Suprapubic skin (tissue), 4 donors: ENCODE measurements around the gene C20orf202. TPM values are rescaled to one million over a fixed set of nuclear protein-coding genes. Genes with fewer than 3 reads are reported as not detected.
"Not testable (repeated sequence)": the region's sequence is repeated elsewhere in the genome, so short reads cannot be mapped to it uniquely, and the experiment has no call there.

ENCODE experiments used
- DNase-seq, 2 donors: peaks; one replicate each; pipeline ENCODE4 v3.0.0-alpha.2; 2019; ENCODE audit warnings: low spot score in 2 of 2
- H3K27ac ChIP-seq: fragments of 200-600 bp; sonication (generic); one replicate; pipeline ENCODE4 v1.5.1; 2019
- H3K27me3 ChIP-seq: fragments of 200-600 bp; sonication (generic); one replicate; pipeline ENCODE4 v1.5.1; 2019
- H3K36me3 ChIP-seq: fragments of 200-600 bp; sonication (generic); one replicate; pipeline ENCODE4 v1.5.1; 2019
- H3K4me1 ChIP-seq: fragments of 200-600 bp; sonication (generic); one replicate; pipeline ENCODE4 v1.5.1; 2019
- H3K4me3 ChIP-seq: fragments of 200-600 bp; sonication (generic); one replicate; pipeline ENCODE4 v1.5.1; 2019; ENCODE audit warnings: mild to moderate bottlenecking
- H3K9me3 ChIP-seq: fragments of 200-600 bp; sonication (generic); one replicate; pipeline ENCODE4 v1.5.1; 2019
- EP300 ChIP-seq: sonication (generic); formaldehyde crosslinking; IDR thresholded peaks from one replicate; pipeline ENCODE4 v1.6.1; 2017; ENCODE audit warnings: antibody characterized with exemption
- POLR2A ChIP-seq, 2 donors: fragments of 450-650 bp; IDR thresholded peaks; one replicate each; pipeline ENCODE4 v1.6.1; 2017; ENCODE audit warnings: antibody characterized with exemption in 2 of 2, mild to moderate bottlenecking in 2 of 2, moderate library complexity in 2 of 2
- POLR2AphosphoS5 ChIP-seq, 3 donors: sonication (generic); formaldehyde crosslinking; IDR thresholded peaks; one replicate each; pipeline ENCODE4 v1.6.1; 2017; ENCODE audit warnings: antibody characterized with exemption in 3 of 3
- WGBS: methylation state at CpG from one replicate; pipeline ENCODE4 v1.1.5; 2018; 5-methylcytosine and 5-hydroxymethylcytosine counted together
- total RNA-seq, 4 donors: library from RNA; depleted of rRNA; stranded (reverse); fragments of >200 nt; gene quantifications; one replicate each; pipeline ENCODE4 v1.1.0, GENCODE V29; 2016
- TF ChIP-seq, protein P1 (sequence below), 2 donors: fragments of 200-600 bp in 1 of 2; fragments of 450-650 bp in 1 of 2; sonication (generic) in 1 of 2; IDR thresholded peaks; one replicate each; pipeline ENCODE4 v1.5.1; 2016 to 2019; ENCODE audit warnings: antibody characterized with exemption in 2 of 2, mild to moderate bottlenecking in 1 of 2, moderate library complexity in 1 of 2

C20orf202 gene
- total RNA-seq, 4 donors from 2014 or later = 0.89 to 0.97 TPM; not detected in 2

DNA sequence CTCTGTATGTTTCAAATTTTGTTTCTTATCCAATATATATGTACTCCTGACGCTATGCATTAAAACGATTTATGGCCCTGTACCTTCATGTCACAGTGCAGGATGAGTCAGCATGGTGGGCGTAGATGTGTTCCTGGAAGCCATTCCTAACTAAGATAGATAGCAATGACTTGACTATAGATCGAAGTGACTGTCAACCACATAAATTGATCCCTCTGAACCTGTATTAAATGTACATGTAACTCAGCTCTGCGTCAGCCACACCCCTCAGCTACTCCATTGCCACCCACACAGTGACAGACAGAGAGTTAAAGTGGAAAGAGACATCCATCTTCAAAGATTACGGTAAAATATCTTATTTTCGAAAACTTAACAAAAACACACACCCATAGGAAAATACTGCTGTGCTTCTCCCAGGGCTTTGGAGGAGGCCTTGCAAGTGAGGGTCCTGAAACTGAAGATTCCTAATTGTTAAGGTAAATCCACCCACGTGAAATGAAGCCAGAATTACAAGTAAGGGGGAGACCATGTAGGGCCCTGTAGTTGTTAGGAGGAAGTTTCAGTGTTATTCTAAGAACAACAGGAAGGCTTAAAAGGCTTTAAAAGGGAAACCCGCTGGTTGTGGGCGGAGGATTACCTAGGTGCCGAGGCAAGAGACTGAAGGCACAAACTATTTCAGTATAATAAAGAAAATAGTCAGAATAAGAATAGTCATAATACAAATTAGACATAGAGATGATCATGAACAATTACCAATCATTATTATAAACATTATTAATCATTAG is 12.3 kb downstream of the C20orf202 start:
- Histone ChIP-seq H3K4me3 (no peak overlapping the region), H3K9me3 (no peaks in the 10 kb centered on the region), H3K27me3 (peaks cover 13% of the 10 kb centered on the region), H3K4me1 (peaks cover 7% of the 10 kb centered on the region), H3K27ac (no peak overlapping the region), H3K36me3 (no peaks in the 10 kb centered on the region)
- TF ChIP-seq EP300 = no peak
- TF ChIP-seq POLR2AphosphoS5 (IDR thresholded peaks at IDR 0.05) = no peak
- no peak for TF ChIP-seq POLR2A (IDR thresholded peaks at IDR 0.05)
- TF ChIP-seq, protein P1, sequence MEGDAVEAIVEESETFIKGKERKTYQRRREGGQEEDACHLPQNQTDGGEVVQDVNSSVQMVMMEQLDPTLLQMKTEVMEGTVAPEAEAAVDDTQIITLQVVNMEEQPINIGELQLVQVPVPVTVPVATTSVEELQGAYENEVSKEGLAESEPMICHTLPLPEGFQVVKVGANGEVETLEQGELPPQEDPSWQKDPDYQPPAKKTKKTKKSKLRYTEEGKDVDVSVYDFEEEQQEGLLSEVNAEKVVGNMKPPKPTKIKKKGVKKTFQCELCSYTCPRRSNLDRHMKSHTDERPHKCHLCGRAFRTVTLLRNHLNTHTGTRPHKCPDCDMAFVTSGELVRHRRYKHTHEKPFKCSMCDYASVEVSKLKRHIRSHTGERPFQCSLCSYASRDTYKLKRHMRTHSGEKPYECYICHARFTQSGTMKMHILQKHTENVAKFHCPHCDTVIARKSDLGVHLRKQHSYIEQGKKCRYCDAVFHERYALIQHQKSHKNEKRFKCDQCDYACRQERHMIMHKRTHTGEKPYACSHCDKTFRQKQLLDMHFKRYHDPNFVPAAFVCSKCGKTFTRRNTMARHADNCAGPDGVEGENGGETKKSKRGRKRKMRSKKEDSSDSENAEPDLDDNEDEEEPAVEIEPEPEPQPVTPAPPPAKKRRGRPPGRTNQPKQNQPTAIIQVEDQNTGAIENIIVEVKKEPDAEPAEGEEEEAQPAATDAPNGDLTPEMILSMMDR (IDR thresholded peaks at IDR 0.05) = no peak
- WGBS = 71% methylated on average over 11 of the region's 11 CpGs
- no peak for DNase-seq

DNA sequence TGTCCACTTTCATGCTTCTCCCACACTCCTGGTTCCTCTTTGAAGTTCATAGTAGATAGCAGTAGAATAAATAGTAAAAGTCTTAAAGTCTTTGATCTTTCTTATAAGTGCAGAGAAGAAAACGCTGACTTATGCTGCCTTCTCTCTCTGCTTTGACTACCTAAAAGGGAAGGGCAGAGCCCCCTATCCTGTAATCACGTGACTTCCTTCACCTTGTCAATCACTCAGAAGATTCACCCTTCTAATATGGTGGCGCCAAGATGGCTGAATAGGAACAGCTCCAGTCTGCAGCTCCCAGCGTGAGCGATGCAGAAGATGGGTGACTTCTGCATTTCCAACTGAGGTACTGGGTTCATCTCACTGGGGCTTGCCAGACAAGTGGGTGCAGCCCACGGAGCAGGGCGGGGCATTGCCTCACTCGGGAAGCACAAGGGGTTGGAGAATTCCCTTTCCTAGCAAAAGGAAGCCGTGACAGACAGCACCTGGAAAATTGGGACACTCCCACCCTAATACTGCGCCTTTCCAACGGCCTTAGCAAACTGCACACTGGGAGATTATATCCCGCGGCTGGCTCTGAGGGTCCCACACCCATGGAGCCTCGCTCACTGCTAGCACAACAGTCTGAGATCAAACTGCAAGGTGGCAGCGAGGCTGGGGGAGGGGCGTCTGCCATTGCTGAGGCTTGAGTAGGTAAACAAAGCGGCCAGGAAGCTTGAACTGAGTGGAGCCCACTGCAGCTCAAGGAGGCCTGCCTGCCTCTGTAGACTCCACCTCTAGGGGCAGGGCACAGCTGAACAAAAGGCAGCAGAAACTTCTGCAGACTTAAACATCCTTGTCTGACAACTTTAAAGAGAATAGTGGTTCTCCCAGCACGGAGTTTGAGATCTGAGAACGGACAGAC is 13.5 kb downstream of the C20orf202 start:
- not testable (repeated sequence) for H3K9me3 ChIP-seq, H3K4me1 ChIP-seq, DNase-seq, H3K36me3 ChIP-seq, H3K4me3 ChIP-seq, H3K27ac ChIP-seq
- 77% methylated on average over 14 of the region's 19 CpGs for WGBS
- H3K27me3 ChIP-seq = peaks cover 13% of the 10 kb centered on the region

DNA sequence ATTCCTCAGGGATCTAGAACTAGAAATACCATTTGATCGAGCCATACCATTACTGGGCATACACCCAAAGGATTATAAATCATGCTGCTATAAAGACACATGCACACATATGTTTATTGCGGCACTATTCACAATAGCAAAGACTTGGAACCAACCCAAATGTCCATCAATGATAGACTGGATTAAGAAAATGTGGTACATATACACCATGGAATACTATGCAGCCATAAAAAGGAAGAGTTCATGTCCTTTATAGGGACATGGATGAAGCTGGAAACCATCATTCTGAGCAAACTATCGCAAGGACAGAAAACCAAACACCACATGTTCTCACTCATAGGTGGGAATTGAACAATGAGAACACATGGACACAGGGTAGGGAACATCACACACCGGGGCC is 19.5 kb downstream of the C20orf202 start:
- H3K4me1 ChIP-seq = peaks cover 18% of the 10 kb centered on the region
- not testable (repeated sequence) for DNase-seq, H3K4me3 ChIP-seq, H3K9me3 ChIP-seq, H3K27ac ChIP-seq, H3K36me3 ChIP-seq
- WGBS = 70% methylated on average over 4 of the region's 4 CpGs
- peaks cover 17% of the 10 kb centered on the region for H3K27me3 ChIP-seq

DNA sequence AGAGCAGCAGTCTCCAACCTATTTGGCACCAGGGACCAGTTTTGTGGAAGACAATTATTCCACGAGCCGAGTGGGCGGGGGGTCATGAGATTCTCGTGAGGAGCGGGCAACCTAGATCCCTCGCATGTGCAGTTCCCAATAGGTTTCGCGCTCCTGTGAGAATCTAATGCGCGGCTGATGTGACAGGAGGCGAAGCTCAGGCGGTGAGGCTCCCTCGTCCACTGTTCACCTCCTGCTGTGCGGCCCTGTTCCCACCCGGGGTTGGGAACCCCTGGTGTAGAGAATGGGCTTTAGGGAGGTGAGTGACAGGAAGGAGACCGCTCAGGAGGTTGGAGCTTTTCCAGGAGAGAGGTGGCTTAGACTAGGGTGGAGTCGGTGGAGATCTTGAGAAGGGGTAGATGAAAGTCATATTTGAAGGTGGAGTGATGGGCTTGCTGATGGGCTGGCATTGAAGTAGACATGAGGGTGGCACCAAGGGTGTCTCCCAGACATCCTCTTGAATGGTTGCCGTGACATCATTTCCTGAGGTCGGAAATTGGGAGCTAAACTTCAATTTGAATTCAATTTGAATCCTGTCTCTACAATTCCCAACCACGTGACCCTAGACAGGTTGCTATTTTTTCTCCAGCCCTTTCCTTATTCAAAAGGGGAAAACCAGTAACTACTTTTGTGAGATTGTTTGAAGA is 21.1 kb downstream of the C20orf202 start:
- H3K27me3 ChIP-seq = peaks cover 33% of the 10 kb centered on the region
- WGBS = 83% methylated on average over 20 of the region's 20 CpGs
- H3K27ac ChIP-seq = no peak overlapping the region
- H3K9me3 ChIP-seq = no peaks in the 10 kb centered on the region
- H3K36me3 ChIP-seq = no peaks in the 10 kb centered on the region
- TF ChIP-seq POLR2A (IDR thresholded peaks at IDR 0.05) (no peak), EP300 (no peak), POLR2AphosphoS5 (IDR thresholded peaks at IDR 0.05) (no peak)
- TF ChIP-seq, protein P1 (IDR thresholded peaks at IDR 0.05) = no peak
- no peak for DNase-seq
- no peak overlapping the region for H3K4me3 ChIP-seq
- peaks cover 18% of the 10 kb centered on the region for H3K4me1 ChIP-seq

DNA sequence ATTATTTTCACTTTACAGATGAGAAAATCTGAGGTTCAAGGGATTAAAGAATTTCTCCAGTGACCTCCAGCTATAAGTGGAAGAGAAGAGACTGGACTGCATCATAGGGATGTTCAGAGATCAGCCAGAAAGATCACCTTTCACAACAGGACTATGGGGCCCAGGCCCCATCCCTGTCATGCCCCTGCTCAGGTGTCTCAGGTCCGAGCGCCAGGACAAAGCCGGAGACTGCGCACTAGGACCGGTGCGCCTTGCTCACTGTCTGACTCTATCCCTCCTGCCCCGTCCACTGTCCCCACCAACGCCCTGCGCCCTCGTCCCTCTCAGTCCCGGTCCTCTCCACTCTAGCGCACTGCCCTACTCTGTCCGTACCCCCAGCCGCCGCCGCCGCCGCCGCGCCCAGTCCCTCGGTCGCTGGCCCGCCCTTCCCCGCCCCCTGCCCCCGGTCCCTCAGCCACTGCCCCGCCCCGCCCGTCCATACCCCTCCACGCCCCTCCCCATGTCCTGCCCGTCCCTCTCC is 22.1 kb downstream of the C20orf202 start:
- Histone ChIP-seq H3K27ac (no peak overlapping the region), H3K27me3 (peaks cover 43% of the 10 kb centered on the region), H3K9me3 (no peaks in the 10 kb centered on the region), H3K36me3 (no peaks in the 10 kb centered on the region), H3K4me1 (peaks cover 18% of the 10 kb centered on the region), H3K4me3 (peak overlapping the region; percentile 74)
- DNase-seq = peak in 1 of 2 donors; percentile 86
- TF ChIP-seq, protein P1 (IDR thresholded peaks at IDR 0.05) = no peak
- TF ChIP-seq POLR2AphosphoS5 (IDR thresholded peaks at IDR 0.05) = no peak
- TF ChIP-seq POLR2A (IDR thresholded peaks at IDR 0.05) = no peak
- TF ChIP-seq EP300 = no peak
- WGBS = 1% methylated on average over 13 of the region's 30 CpGs
